Measurements from ENCODE around the gene PDZRN4.

The PDZRN4 gene

DNA sequence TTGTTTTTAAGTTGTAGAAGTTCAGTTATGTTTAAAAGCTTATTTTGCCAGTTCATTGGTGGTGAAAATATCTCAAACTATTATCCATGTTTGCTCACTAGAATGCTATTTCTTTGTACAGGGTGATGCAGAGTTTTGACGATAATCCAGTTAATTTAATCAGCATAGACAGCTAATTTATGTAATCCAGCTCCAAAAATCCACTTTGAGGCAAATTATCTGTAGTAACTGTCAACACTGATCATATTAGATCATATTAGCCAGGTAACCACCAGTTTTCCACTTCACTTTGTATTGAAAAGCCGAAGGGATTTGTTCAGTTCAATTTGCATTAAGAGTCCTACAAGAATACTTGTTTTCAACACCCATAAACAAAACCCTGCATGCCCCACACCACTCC lies 378.6 kb downstream of the PDZRN4 start:
- no peak overlapping the region for H3K4me3 ChIP-seq (ENCODE audit: low read depth, low read length)
- no peak for DNase-seq (ENCODE audit: low read depth)
- TF ChIP-seq, protein P1, sequence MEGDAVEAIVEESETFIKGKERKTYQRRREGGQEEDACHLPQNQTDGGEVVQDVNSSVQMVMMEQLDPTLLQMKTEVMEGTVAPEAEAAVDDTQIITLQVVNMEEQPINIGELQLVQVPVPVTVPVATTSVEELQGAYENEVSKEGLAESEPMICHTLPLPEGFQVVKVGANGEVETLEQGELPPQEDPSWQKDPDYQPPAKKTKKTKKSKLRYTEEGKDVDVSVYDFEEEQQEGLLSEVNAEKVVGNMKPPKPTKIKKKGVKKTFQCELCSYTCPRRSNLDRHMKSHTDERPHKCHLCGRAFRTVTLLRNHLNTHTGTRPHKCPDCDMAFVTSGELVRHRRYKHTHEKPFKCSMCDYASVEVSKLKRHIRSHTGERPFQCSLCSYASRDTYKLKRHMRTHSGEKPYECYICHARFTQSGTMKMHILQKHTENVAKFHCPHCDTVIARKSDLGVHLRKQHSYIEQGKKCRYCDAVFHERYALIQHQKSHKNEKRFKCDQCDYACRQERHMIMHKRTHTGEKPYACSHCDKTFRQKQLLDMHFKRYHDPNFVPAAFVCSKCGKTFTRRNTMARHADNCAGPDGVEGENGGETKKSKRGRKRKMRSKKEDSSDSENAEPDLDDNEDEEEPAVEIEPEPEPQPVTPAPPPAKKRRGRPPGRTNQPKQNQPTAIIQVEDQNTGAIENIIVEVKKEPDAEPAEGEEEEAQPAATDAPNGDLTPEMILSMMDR (IDR thresholded peaks at IDR 0.05; ENCODE audit: low read depth, low read length, missing control alignments), result no peak
- in situ Hi-C loops (cut with HindIII; ENCODE audit: low sequenced_read_pairs), result no loop called here

- TF ChIP-seq, protein P1 (IDR thresholded peaks at IDR 0.05; ENCODE audit: low read depth, low read length, missing control alignments), result no peak
- H3K4me3 ChIP-seq (ENCODE audit: low read depth, low read length), result no peak overlapping the region
- no peak for DNase-seq (ENCODE audit: low read depth)
- in situ Hi-C loops (cut with HindIII; ENCODE audit: low sequenced_read_pairs), result no loop called here
Measured at GRCh38 chr12:41573445-41573844, 385.3 kb downstream of the PDZRN4 start.

DNA sequence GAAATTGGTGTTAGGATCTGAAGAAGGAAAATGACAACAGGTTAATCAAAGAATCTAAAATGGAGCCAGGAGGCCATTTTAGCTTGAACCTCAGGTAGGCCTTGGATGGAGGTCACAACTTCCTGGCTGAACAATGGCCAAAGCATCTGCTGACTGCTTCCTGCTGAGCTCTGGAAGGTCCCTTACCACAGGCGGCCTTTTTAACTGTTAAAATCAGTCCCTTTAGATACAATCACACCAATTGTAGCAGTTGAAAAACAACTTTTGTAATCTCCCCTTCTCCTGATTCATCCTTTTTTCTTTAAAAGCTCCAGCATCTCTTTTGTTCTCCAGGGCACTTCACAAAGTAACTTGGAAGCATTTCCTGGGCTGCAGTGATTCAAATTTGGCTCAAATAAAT lies 388.8 kb downstream of the PDZRN4 start:
- TF ChIP-seq, protein P1 (IDR thresholded peaks at IDR 0.05; ENCODE audit: low read depth, low read length, missing control alignments), result no peak
- in situ Hi-C loops (cut with HindIII; ENCODE audit: low sequenced_read_pairs), result no loop called here
- no peak overlapping the region for H3K4me3 ChIP-seq (ENCODE audit: low read depth, low read length)
- DNase-seq (ENCODE audit: low read depth), result no peak

DNA sequence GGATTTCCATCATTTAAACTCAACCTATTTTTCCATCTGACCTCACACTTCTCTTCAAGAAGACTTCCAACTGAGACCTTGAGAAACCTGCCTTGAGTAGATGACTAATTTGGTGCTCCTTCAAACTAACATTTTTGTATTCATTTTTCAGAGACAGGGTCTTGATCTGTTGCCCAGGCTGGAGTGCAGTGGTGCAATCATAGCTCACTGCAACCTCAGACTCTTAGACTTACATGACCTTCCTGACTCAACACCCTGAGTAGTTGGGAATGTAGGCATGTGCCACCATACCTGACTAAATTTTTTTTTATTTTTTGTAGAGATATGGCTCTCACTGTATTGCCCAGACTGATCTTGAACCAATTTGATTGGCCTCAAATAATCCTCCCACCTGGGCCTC lies 389.9 kb downstream of the PDZRN4 start:
- TF ChIP-seq, protein P1 (IDR thresholded peaks at IDR 0.05; ENCODE audit: low read depth, low read length, missing control alignments), result no peak
- H3K4me3 ChIP-seq (ENCODE audit: low read depth, low read length), result no peak overlapping the region
- no peak for DNase-seq (ENCODE audit: low read depth)
- in situ Hi-C loops (cut with HindIII; ENCODE audit: low sequenced_read_pairs), result no loop called here

- no peak for DNase-seq (ENCODE audit: low read depth)
- in situ Hi-C loops (cut with HindIII; ENCODE audit: low sequenced_read_pairs), result no loop called here
- TF ChIP-seq, protein P1 (IDR thresholded peaks at IDR 0.05; ENCODE audit: low read depth, low read length, missing control alignments), result no peak
- no peak overlapping the region for H3K4me3 ChIP-seq (ENCODE audit: low read depth, low read length)
Measured at GRCh38 chr12:41585784-41586183, 397.7 kb downstream of the PDZRN4 start.

GRCh38 chr12:41587574-41587973 lies 399.5 kb downstream of the PDZRN4 start:
- no peak overlapping the region for H3K4me3 ChIP-seq (ENCODE audit: low read depth, low read length)
- in situ Hi-C loops (cut with HindIII; ENCODE audit: low sequenced_read_pairs), result no loop called here
- no peak for DNase-seq (ENCODE audit: low read depth)
- TF ChIP-seq, protein P1 (IDR thresholded peaks at IDR 0.05; ENCODE audit: low read depth, low read length, missing control alignments), result no peak

- TF ChIP-seq, protein P1 (IDR thresholded peaks at IDR 0.05; ENCODE audit: low read depth, low read length, missing control alignments), result no peak
- DNase-seq (ENCODE audit: low read depth), result no peak
- no peak overlapping the region for H3K4me3 ChIP-seq (ENCODE audit: low read depth, low read length)
- in situ Hi-C loops (cut with HindIII; ENCODE audit: low sequenced_read_pairs), result no loop called here
Measured at GRCh38 chr12:41589878-41590277, 401.8 kb downstream of the PDZRN4 start.

All from astrocyte of the cerebellum (primary cell).